KOPT-K1 (cell line): ENCODE measurements around the gene LITAF.
A peak's percentile ranks its signal among the peaks of the same experiment; 100 is the strongest.
"Not testable (repeated sequence)": the region's sequence is repeated elsewhere in the genome, so short reads cannot be mapped to it uniquely, and the experiment has no call there.

Source experiments
- H3K27ac ChIP-seq: fragments of 200-600 bp; sonication (generic); 2 replicates; pipeline ENCODE4 v1.5.1; 2016; ENCODE audit warnings: antibody characterized with exemption, mild to moderate bottlenecking, low read depth, low read length; ENCODE audit not compliant: poor library complexity, severe bottlenecking
- H3K36me3 ChIP-seq: fragments of 200-600 bp; sonication (generic); 2 replicates; pipeline ENCODE4 v1.5.1; 2017; ENCODE audit warnings: antibody characterized with exemption, mild to moderate bottlenecking, low read length, moderate library complexity; ENCODE audit not compliant: insufficient read depth
- H3K9me3 ChIP-seq: fragments of 200-600 bp; sonication (generic); 2 replicates; pipeline ENCODE4 v1.5.1; 2017; ENCODE audit warnings: antibody characterized with exemption, low read length, mild to moderate bottlenecking; ENCODE audit not compliant: insufficient read depth, poor library complexity, severe bottlenecking

The LITAF gene

GRCh38 chr16:11596572-11597226 is 10.0 kb upstream of the LITAF start:
- Histone ChIP-seq H3K9me3 (no peaks in the 10 kb centered on the region), H3K27ac (no peak overlapping the region), H3K36me3 (no peaks in the 10 kb centered on the region)

- Histone ChIP-seq H3K9me3 (no peaks in the 10 kb centered on the region), H3K27ac (no peak overlapping the region), H3K36me3 (no peaks in the 10 kb centered on the region)
Observed at GRCh38 chr16:11593581-11593980, 6.9 kb upstream of the LITAF start.

GRCh38 chr16:11593076-11593475 is 6.4 kb upstream of the LITAF start:
- H3K9me3 ChIP-seq, H3K27ac ChIP-seq, H3K36me3 ChIP-seq: not testable (repeated sequence)

- H3K27ac ChIP-seq = not testable (repeated sequence)
Observed at GRCh38 chr16:11591630-11592029, 4.9 kb upstream of the LITAF start.

GRCh38 chr16:11589198-11589550 is 2.5 kb upstream of the LITAF start:
- H3K27ac ChIP-seq = no peak overlapping the region
- no peaks in the 10 kb centered on the region for H3K36me3 ChIP-seq
- no peaks in the 10 kb centered on the region for H3K9me3 ChIP-seq

More at GRCh38 chr16:11591630-11592029, 4.9 kb upstream of the LITAF start:
- not testable (repeated sequence) for H3K9me3 ChIP-seq, H3K36me3 ChIP-seq

GRCh38 chr16:11588321-11589197 is 1.8 kb upstream of the LITAF start:
- H3K36me3 ChIP-seq = no peaks in the 10 kb centered on the region
- no peak overlapping the region for H3K27ac ChIP-seq
- no peaks in the 10 kb centered on the region for H3K9me3 ChIP-seq

- Histone ChIP-seq H3K27ac (peak overlapping the region; percentile 53), H3K9me3 (no peaks in the 10 kb centered on the region), H3K36me3 (no peaks in the 10 kb centered on the region)
Observed at GRCh38 chr16:11587643-11588247, 1.0 kb upstream of the LITAF start.

- Histone ChIP-seq H3K27ac (peak overlapping the region; percentile 53), H3K9me3 (no peaks in the 10 kb centered on the region), H3K36me3 (no peaks in the 10 kb centered on the region)
Observed at GRCh38 chr16:11586378-11586855, 302 bp downstream of the LITAF start.

- H3K9me3 ChIP-seq = no peaks in the 10 kb centered on the region
- H3K27ac ChIP-seq = no peak overlapping the region
- no peaks in the 10 kb centered on the region for H3K36me3 ChIP-seq
Observed at GRCh38 chr16:11585460-11586377, 1.0 kb downstream of the LITAF start.

GRCh38 chr16:11583889-11584565 is 2.7 kb downstream of the LITAF start:
- H3K36me3 ChIP-seq = no peaks in the 10 kb centered on the region
- no peaks in the 10 kb centered on the region for H3K9me3 ChIP-seq
- H3K27ac ChIP-seq = no peak overlapping the region

- no peak overlapping the region for H3K27ac ChIP-seq
- no peaks in the 10 kb centered on the region for H3K36me3 ChIP-seq
- H3K9me3 ChIP-seq = no peaks in the 10 kb centered on the region
Observed at GRCh38 chr16:11583166-11583565, 3.6 kb downstream of the LITAF start.

- Histone ChIP-seq H3K27ac (no peak overlapping the region), H3K36me3 (no peaks in the 10 kb centered on the region), H3K9me3 (no peaks in the 10 kb centered on the region)
Observed at GRCh38 chr16:11582157-11582814, 4.4 kb downstream of the LITAF start.

GRCh38 chr16:11581678-11582077 is 5.0 kb downstream of the LITAF start:
- H3K36me3 ChIP-seq = no peaks in the 10 kb centered on the region
- H3K9me3 ChIP-seq = no peaks in the 10 kb centered on the region
- H3K27ac ChIP-seq = no peak overlapping the region
